K562 (cell line): ENCODE data around the gene IL5. TPM values are rescaled to one million over a fixed set of nuclear protein-coding genes. Genes with fewer than 3 reads are reported as not detected.
A peak's percentile ranks its signal among the peaks of the same experiment; 100 is the strongest.

Experiments used
- KDM1A ChIP-seq, 2 experiments: fragments of 450-650 bp; IDR thresholded peaks; 2 replicates each; pipeline ENCODE4 v1.6.1; 2016; ENCODE audit warnings: mild to moderate bottlenecking in 2 of 2
- ZNF384 ChIP-seq: IDR thresholded peaks from 2 replicates; pipeline ENCODE4 v1.6.1; 2012; ENCODE audit warnings: low read depth, low read length, improper control_type of control experiment
- polyA plus RNA-seq, 8 experiments: library from polyadenylated mRNA; depleted of rRNA in 4 of 8; stranded (reverse) in 5 of 8; unstranded in 3 of 8; fragments of >200 nt; fragmentation: Nextera tagmentation in 2 of 8; fragmentation: Illumina TruSeq in 1 of 8; extraction: Ambion mirVana in 2 of 8; extraction: Trizol in 1 of 8; gene quantifications; 2 replicates each; pipeline versions ENCODE4 v1.2.1 to v1.2.3, GENCODE V29; 2011 to 2014; ENCODE audit warnings: inconsistent platforms in 1 of 8, missing spikeins in 1 of 8
- total RNA-seq, 7 experiments: library from RNA; depleted of rRNA in 6 of 7; stranded (reverse); fragments of >200 nt in 6 of 7; fragmentation: Illumina TruSeq in 2 of 7; extraction: Trizol in 2 of 7; gene quantifications; 2 replicates each; pipeline versions ENCODE4 v1.2.1 to v1.2.3, GENCODE V29; 2011 to 2021; ENCODE audit warnings: low replicate concordance in 1 of 7
- TF ChIP-seq, protein P1 (sequence below): fragments of 250-450 bp; sonication (Bioruptor Pico); IDR thresholded peaks from 2 replicates; pipeline ENCODE4 v1.4.0; 2020
- TF ChIP-seq, protein P2 (sequence below): IDR thresholded peaks from 2 replicates; pipeline ENCODE4 v1.6.1; 2014; ENCODE audit warnings: antibody characterized with exemption
- TF ChIP-seq, protein P3 (sequence below): fragments of 250-450 bp; sonication (Bioruptor Pico); IDR thresholded peaks from 2 replicates; pipeline ENCODE4 v1.8.0; 2021; ENCODE audit warnings: moderate library complexity, mild to moderate bottlenecking, inconsistent platforms
- TF ChIP-seq, protein P4 (sequence below): fragments of 200-800 bp; sonication (Bioruptor generic); IDR thresholded peaks from 2 replicates; pipeline ENCODE4 v1.6.1; 2016; ENCODE audit warnings: missing genetic modification characterization, missing compliant biosample characterization
- TF ChIP-seq, protein P5 (sequence below): sonication (generic); formaldehyde crosslinking; IDR thresholded peaks from 2 replicates; pipeline ENCODE4 v1.8.1; 2023; ENCODE audit warnings: mild to moderate bottlenecking, missing genetic modification reagents
- TF ChIP-seq, protein P6 (sequence below), 2 experiments: fragments of 450-650 bp in 1 of 2; sonication (generic) in 1 of 2; formaldehyde crosslinking; conservative IDR thresholded peaks; 2 replicates each; pipeline versions ENCODE4 v1.4.0 to v1.8.1; 2020 to 2022; ENCODE audit warnings: mild to moderate bottlenecking in 1 of 2, missing genetic modification reagents in 1 of 2

Gene IL5
- total and polyA plus RNA-seq, 9 of the 15 experiments (the other 6 are each of a cell fraction or from before 2014, with no cell fraction given), result 0.44 TPM; not detected in 8

DNA sequence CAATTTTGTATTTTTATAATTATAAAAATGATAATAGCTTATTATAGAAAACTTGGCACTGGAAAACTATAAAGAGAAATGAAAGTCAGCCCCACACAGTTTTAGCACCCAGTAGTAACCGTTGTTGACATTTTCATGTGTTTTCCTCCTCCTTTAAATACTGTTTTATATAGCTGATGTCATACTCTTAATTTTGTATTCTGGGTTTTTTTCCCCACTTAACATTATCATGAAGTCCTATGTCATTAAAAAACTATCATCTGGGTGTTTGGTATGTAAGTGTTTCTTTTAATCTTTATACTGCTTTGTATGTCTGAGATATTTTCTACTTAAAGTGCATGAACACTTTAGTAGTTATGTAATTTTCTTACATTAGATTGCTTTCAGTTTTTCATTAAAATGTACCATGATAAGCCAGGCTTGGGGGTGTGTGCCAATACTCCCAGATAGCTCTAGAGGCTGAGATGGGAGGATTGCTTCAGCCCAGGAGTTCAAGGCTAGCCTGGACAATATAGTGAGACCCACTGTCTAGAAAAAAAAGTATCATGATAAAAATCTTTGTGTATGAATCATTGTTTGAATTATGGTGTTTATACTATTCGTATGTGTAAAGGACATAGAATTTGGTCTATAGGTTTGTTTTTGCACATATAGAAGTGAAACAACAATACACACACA, 16.2 kb upstream of the IL5 start (continued):
- TF ChIP-seq, protein P1, sequence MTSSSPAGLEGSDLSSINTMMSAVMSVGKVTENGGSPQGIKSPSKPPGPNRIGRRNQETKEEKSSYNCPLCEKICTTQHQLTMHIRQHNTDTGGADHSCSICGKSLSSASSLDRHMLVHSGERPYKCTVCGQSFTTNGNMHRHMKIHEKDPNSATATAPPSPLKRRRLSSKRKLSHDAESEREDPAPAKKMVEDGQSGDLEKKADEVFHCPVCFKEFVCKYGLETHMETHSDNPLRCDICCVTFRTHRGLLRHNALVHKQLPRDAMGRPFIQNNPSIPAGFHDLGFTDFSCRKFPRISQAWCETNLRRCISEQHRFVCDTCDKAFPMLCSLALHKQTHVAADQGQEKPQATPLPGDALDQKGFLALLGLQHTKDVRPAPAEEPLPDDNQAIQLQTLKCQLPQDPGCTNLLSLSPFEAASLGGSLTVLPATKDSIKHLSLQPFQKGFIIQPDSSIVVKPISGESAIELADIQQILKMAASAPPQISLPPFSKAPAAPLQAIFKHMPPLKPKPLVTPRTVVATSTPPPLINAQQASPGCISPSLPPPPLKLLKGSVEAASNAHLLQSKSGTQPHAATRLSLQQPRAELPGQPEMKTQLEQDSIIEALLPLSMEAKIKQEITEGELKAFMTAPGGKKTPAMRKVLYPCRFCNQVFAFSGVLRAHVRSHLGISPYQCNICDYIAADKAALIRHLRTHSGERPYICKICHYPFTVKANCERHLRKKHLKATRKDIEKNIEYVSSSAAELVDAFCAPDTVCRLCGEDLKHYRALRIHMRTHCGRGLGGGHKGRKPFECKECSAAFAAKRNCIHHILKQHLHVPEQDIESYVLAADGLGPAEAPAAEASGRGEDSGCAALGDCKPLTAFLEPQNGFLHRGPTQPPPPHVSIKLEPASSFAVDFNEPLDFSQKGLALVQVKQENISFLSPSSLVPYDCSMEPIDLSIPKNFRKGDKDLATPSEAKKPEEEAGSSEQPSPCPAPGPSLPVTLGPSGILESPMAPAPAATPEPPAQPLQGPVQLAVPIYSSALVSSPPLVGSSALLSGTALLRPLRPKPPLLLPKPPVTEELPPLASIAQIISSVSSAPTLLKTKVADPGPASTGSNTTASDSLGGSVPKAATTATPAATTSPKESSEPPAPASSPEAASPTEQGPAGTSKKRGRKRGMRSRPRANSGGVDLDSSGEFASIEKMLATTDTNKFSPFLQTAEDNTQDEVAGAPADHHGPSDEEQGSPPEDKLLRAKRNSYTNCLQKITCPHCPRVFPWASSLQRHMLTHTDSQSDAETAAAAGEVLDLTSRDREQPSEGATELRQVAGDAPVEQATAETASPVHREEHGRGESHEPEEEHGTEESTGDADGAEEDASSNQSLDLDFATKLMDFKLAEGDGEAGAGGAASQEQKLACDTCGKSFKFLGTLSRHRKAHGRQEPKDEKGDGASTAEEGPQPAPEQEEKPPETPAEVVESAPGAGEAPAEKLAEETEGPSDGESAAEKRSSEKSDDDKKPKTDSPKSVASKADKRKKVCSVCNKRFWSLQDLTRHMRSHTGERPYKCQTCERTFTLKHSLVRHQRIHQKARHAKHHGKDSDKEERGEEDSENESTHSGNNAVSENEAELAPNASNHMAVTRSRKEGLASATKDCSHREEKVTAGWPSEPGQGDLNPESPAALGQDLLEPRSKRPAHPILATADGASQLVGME (CRISPR knock-in tag), result no peak
- TF ChIP-seq ZNF384 (peak; percentile 50; the same call in 1 of the 2 replicates), KDM1A (IDR thresholded peaks at IDR 0.05) (peak; percentile 29 to 38; a peak in 1 of 4 replicates)
- TF ChIP-seq, protein P2, sequence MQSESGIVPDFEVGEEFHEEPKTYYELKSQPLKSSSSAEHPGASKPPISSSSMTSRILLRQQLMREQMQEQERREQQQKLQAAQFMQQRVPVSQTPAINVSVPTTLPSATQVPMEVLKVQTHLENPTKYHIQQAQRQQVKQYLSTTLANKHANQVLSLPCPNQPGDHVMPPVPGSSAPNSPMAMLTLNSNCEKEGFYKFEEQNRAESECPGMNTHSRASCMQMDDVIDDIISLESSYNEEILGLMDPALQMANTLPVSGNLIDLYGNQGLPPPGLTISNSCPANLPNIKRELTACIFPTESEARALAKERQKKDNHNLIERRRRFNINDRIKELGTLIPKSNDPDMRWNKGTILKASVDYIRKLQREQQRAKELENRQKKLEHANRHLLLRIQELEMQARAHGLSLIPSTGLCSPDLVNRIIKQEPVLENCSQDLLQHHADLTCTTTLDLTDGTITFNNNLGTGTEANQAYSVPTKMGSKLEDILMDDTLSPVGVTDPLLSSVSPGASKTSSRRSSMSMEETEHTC, result no peak
- TF ChIP-seq, protein P3, sequence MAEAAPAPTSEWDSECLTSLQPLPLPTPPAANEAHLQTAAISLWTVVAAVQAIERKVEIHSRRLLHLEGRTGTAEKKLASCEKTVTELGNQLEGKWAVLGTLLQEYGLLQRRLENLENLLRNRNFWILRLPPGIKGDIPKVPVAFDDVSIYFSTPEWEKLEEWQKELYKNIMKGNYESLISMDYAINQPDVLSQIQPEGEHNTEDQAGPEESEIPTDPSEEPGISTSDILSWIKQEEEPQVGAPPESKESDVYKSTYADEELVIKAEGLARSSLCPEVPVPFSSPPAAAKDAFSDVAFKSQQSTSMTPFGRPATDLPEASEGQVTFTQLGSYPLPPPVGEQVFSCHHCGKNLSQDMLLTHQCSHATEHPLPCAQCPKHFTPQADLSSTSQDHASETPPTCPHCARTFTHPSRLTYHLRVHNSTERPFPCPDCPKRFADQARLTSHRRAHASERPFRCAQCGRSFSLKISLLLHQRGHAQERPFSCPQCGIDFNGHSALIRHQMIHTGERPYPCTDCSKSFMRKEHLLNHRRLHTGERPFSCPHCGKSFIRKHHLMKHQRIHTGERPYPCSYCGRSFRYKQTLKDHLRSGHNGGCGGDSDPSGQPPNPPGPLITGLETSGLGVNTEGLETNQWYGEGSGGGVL (CRISPR knock-in tag), result no peak
- TF ChIP-seq, protein P4, sequence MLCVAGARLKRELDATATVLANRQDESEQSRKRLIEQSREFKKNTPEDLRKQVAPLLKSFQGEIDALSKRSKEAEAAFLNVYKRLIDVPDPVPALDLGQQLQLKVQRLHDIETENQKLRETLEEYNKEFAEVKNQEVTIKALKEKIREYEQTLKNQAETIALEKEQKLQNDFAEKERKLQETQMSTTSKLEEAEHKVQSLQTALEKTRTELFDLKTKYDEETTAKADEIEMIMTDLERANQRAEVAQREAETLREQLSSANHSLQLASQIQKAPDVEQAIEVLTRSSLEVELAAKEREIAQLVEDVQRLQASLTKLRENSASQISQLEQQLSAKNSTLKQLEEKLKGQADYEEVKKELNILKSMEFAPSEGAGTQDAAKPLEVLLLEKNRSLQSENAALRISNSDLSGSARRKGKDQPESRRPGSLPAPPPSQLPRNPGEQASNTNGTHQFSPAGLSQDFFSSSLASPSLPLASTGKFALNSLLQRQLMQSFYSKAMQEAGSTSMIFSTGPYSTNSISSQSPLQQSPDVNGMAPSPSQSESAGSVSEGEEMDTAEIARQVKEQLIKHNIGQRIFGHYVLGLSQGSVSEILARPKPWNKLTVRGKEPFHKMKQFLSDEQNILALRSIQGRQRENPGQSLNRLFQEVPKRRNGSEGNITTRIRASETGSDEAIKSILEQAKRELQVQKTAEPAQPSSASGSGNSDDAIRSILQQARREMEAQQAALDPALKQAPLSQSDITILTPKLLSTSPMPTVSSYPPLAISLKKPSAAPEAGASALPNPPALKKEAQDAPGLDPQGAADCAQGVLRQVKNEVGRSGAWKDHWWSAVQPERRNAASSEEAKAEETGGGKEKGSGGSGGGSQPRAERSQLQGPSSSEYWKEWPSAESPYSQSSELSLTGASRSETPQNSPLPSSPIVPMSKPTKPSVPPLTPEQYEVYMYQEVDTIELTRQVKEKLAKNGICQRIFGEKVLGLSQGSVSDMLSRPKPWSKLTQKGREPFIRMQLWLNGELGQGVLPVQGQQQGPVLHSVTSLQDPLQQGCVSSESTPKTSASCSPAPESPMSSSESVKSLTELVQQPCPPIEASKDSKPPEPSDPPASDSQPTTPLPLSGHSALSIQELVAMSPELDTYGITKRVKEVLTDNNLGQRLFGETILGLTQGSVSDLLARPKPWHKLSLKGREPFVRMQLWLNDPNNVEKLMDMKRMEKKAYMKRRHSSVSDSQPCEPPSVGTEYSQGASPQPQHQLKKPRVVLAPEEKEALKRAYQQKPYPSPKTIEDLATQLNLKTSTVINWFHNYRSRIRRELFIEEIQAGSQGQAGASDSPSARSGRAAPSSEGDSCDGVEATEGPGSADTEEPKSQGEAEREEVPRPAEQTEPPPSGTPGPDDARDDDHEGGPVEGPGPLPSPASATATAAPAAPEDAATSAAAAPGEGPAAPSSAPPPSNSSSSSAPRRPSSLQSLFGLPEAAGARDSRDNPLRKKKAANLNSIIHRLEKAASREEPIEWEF (CRISPR knock-in tag), result no peak
- TF ChIP-seq, protein P5, sequence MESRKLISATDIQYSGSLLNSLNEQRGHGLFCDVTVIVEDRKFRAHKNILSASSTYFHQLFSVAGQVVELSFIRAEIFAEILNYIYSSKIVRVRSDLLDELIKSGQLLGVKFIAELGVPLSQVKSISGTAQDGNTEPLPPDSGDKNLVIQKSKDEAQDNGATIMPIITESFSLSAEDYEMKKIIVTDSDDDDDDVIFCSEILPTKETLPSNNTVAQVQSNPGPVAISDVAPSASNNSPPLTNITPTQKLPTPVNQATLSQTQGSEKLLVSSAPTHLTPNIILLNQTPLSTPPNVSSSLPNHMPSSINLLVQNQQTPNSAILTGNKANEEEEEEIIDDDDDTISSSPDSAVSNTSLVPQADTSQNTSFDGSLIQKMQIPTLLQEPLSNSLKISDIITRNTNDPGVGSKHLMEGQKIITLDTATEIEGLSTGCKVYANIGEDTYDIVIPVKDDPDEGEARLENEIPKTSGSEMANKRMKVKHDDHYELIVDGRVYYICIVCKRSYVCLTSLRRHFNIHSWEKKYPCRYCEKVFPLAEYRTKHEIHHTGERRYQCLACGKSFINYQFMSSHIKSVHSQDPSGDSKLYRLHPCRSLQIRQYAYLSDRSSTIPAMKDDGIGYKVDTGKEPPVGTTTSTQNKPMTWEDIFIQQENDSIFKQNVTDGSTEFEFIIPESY (CRISPR knock-in tag), result no peak
- TF ChIP-seq, protein P6, sequence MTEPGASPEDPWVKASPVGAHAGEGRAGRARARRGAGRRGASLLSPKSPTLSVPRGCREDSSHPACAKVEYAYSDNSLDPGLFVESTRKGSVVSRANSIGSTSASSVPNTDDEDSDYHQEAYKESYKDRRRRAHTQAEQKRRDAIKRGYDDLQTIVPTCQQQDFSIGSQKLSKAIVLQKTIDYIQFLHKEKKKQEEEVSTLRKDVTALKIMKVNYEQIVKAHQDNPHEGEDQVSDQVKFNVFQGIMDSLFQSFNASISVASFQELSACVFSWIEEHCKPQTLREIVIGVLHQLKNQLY (CRISPR knock-in tag; conservative IDR thresholded peaks at IDR 0.05), result no peak
